ENCODE measurements around the gene DMRT1.

- TF ChIP-seq CTCF (IDR thresholded peaks at IDR 0.05) (no peak), POLR2A (IDR thresholded peaks at IDR 0.05) (no peak)
Measured at GRCh38 chr9:948497-948896, 107.0 kb downstream of the DMRT1 start.
